Measurements from ENCODE around the gene BSN.

- TF ChIP-seq CREB1 (CRISPR knock-in tag; IDR thresholded peaks at IDR 0.05; ENCODE audit: low read depth) (no peak), EZH2 (IDR thresholded peaks at IDR 0.05; ENCODE audit: low read depth, unreplicated experiment) (no peak)
Observed at GRCh38 chr3:49681543-49681942, 127.3 kb downstream of the BSN start.
